HG03565 (cell line): Measurements from ENCODE around the gene WNK2.

Source experiments
- ATAC-seq: cut with Tn5 transposase; IDR thresholded peaks from one replicate; pipeline ENCODE4 v1.9.1; 2021; ENCODE audit warnings: mild to moderate bottlenecking, moderate library complexity; ENCODE audit not compliant: unreplicated experiment

The WNK2 gene

GRCh38 chr9:93198117-93198837, 14.3 kb downstream of the WNK2 start:
- no peak for ATAC-seq

GRCh38 chr9:93198838-93199625, 15.1 kb downstream of the WNK2 start:
- ATAC-seq = no peak

- no peak for ATAC-seq
Measured at GRCh38 chr9:93200449-93200742, 16.5 kb downstream of the WNK2 start.

- no peak for ATAC-seq
Measured at GRCh38 chr9:93200989-93201334, 17.0 kb downstream of the WNK2 start.

GRCh38 chr9:93203026-93203717, 19.2 kb downstream of the WNK2 start:
- no peak for ATAC-seq

- ATAC-seq = no peak
Measured at GRCh38 chr9:93203718-93204469, 20.0 kb downstream of the WNK2 start.

GRCh38 chr9:93204470-93205043, 20.6 kb downstream of the WNK2 start:
- no peak for ATAC-seq

- ATAC-seq = no peak
Measured at GRCh38 chr9:93205045-93205768, 21.3 kb downstream of the WNK2 start.

- ATAC-seq = no peak
Measured at GRCh38 chr9:93205896-93206575, 22.1 kb downstream of the WNK2 start.

- no peak for ATAC-seq
Measured at GRCh38 chr9:93206576-93207155, 22.7 kb downstream of the WNK2 start.

- no peak for ATAC-seq
Measured at GRCh38 chr9:93207326-93207814, 23.4 kb downstream of the WNK2 start.

GRCh38 chr9:93207860-93208734, 24.2 kb downstream of the WNK2 start:
- ATAC-seq = no peak

- no peak for ATAC-seq
Measured at GRCh38 chr9:93209097-93209496, 25.2 kb downstream of the WNK2 start.

- ATAC-seq = no peak
Measured at GRCh38 chr9:93209576-93210323, 25.8 kb downstream of the WNK2 start.

- no peak for ATAC-seq
Measured at GRCh38 chr9:93210324-93210973, 26.5 kb downstream of the WNK2 start.

GRCh38 chr9:93210974-93211653, 27.2 kb downstream of the WNK2 start:
- ATAC-seq = no peak

- ATAC-seq = no peak
Measured at GRCh38 chr9:93211654-93212001, 27.7 kb downstream of the WNK2 start.
